Peyer's patch (tissue), 4 donors: Measurements from ENCODE around the gene MOB3C.

Source experiments
- CTCF ChIP-seq, 6 experiments: fragments of 450-650 bp in 4 of 6; fragments of 200-600 bp in 2 of 6; sonication (generic) in 1 of 6; IDR thresholded peaks; one replicate each; pipeline ENCODE4 v1.5.1; 2017 to 2019; ENCODE audit warnings: antibody characterized with exemption in 6 of 6, mild to moderate bottlenecking in 3 of 6, moderate library complexity in 1 of 6
- POLR2A ChIP-seq, 2 donors: fragments of 450-650 bp; IDR thresholded peaks; one replicate each; pipeline ENCODE4 v1.5.1; 2017; ENCODE audit warnings: antibody characterized with exemption in 2 of 2, mild to moderate bottlenecking in 2 of 2, moderate library complexity in 2 of 2

- TF ChIP-seq CTCF (IDR thresholded peaks at IDR 0.05) (no peak), POLR2A (IDR thresholded peaks at IDR 0.05) (no peak)
These were observed 13.1 kb downstream of the MOB3C start for GRCh38 chr1:46603481-46603857.
